Melanocyte of skin (primary cell): ENCODE results near the gene MRPS24. TPM values are rescaled to one million over a fixed set of nuclear protein-coding genes. Genes with fewer than 3 reads are reported as not detected.

Experiments used
- small RNA-seq, 2 donors: library from RNA; depleted of rRNA; stranded (forward); fragments of <200 nt; gene quantifications; one replicate each; pipeline ENCODE3, GENCODE V24; 2012
- total RNA-seq, 2 donors: library from RNA; depleted of rRNA; stranded (reverse); fragments of >200 nt; gene quantifications; 2 replicates each; pipeline ENCODE4 v1.2.3, GENCODE V29; 2012

The MRPS24 gene
- total RNA-seq = 10 to 100 TPM; 73.6 to 96.9 TPM

GRCh38 chr7:43869006-43869866 is at the start of gene MRPS24:
TSS of gene MRPS24 (minus strand) at chr7:43869517. CDS start at chr7:43869495, 22 bp downstream.

DNA sequence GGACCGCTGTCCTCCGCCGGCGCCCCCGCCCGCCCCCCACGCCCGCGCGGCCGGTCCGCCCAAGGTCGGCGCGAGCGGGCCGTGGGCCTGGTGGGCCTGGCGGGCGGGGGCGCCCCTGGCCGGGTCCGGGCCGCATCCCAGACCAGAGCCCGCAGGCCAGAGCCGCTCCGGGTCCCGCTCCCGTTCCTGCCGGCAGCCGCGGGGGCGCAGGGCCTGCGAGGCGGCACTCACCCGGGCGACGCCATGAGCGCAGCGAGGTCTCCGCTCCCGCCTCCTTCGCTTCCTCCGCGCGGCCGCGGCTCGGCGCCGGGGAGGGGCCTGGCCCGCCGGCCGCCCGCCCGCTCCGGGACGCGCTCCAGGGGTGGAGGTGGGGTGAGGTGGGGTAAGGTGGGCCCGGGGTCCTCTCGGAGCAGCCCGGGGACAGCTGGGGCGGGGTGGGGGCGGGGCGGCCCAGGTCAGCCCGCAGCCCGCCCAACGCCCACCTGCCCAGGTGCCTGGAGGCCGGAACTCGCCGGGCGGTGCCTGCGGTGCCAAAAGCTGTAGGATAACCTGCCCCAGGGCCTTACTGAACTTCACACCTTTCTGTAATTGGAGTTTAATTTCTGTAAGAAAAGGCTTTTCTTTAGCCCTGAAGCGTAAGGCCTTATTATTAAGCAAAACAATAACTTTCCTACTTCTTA is 37.2 kb upstream of the MRPS24 start, which contains the start of gene URGCP:
URGCP (minus strand) TSS at position 266 of the 680 bp plus-strand sequence; CDS start at position 245, 21 bp downstream.

Small RNA genes within 50 kb of the gene (small RNA-seq; reads per million reads assigned to genes)
- gene MRPS24 = 0.43 to 0.93 reads per million in 2 donors

Other genes with a start within 250 kb of the MRPS24 start
- gene COA1, start 140.0 kb downstream of the MRPS24 start, total RNA-seq = 10 to 100 TPM; 36.8 to 46.0 TPM
- gene BLVRA, start 110.8 kb downstream of the MRPS24 start, total RNA-seq = 10 to 100 TPM; 35.1 to 44.6 TPM
- 10 to 100 TPM; 31.0 to 37.0 TPM for gene URGCP, start 37.1 kb upstream of the MRPS24 start, total RNA-seq
- 10 to 100 TPM in 1 of 2 donors, 1 to 10 TPM in 1; 10.0 to 15.8 TPM for gene UBE2D4, start 56.9 kb upstream of the MRPS24 start, total RNA-seq
- not detected for gene SPDYE1, start 128.4 kb upstream of the MRPS24 start, total RNA-seq
- gene DBNL, start 175.2 kb upstream of the MRPS24 start, total RNA-seq = 100 to 1,000 TPM in 1 of 2 donors, 10 to 100 TPM in 1; 95.3 to 103 TPM
- gene PGAM2, start 196.1 kb upstream of the MRPS24 start, total RNA-seq = not detected
- gene POLM, start 213.0 kb upstream of the MRPS24 start, total RNA-seq = 10 to 100 TPM; 18.0 to 29.6 TPM
- gene AEBP1, start 234.8 kb upstream of the MRPS24 start, total RNA-seq = 10 to 100 TPM; 33.0 to 63.3 TPM